HepG2 (cell line): ENCODE measurements around the gene PRR36. TPM values are rescaled to one million over a fixed set of nuclear protein-coding genes. Genes with fewer than 3 reads are reported as not detected.

ENCODE experiments used
- BRF2 ChIP-seq: sonication (generic); formaldehyde crosslinking; IDR thresholded peaks from 2 replicates; pipeline ENCODE4 v1.8.1; 2022; ENCODE audit warnings: mild to moderate bottlenecking, missing genetic modification reagents
- FOXJ3 ChIP-seq: sonication (generic); formaldehyde crosslinking; IDR thresholded peaks from 2 replicates; pipeline ENCODE4 v1.4.0; 2020; ENCODE audit warnings: missing genetic modification reagents, mild to moderate bottlenecking, borderline replicate concordance
- FUBP1 ChIP-seq: sonication (generic); formaldehyde crosslinking; IDR thresholded peaks from 2 replicates; pipeline ENCODE4 v1.5.1; 2020; ENCODE audit warnings: missing genetic modification reagents, mild to moderate bottlenecking, borderline replicate concordance
- GABPA ChIP-seq, 2 experiments: IDR thresholded peaks; 2 replicates each; pipeline ENCODE4 v1.6.1; 2011 to 2016; ENCODE audit warnings: low read depth in 2 of 2, low read length in 1 of 2, missing biosample characterization in 1 of 2, missing genetic modification characterization in 1 of 2
- HDAC1 ChIP-seq: sonication (generic); formaldehyde crosslinking; IDR thresholded peaks from 2 replicates; pipeline ENCODE4 v1.5.1; 2020; ENCODE audit warnings: mild to moderate bottlenecking, missing genetic modification reagents
- IRF2 ChIP-seq: IDR thresholded peaks from 2 replicates; pipeline ENCODE4 v1.6.1; 2018; ENCODE audit warnings: missing genetic modification reagents, missing compliant biosample characterization
- LCORL ChIP-seq, 2 experiments: fragments of 450-650 bp in 1 of 2; sonication (generic) in 1 of 2; formaldehyde crosslinking in 1 of 2; IDR thresholded peaks; 2 replicates each; pipeline versions ENCODE4 v1.5.0 to v1.6.1; 2017 to 2020; ENCODE audit warnings: antibody characterized with exemption in 1 of 2, missing genetic modification reagents in 1 of 2
- NFE2L2 ChIP-seq: fragments of 150-350 bp; IDR thresholded peaks from 2 replicates; pipeline ENCODE4 v1.6.1; 2014; ENCODE audit warnings: low read length
- PCBP1 ChIP-seq: fragments of 200-400 bp; formaldehyde crosslinking; IDR thresholded peaks from 2 replicates; pipeline ENCODE4 v1.6.1; 2017; ENCODE audit warnings: mild to moderate bottlenecking, low read depth, low read length, borderline replicate concordance
- PRPF4 ChIP-seq: fragments of 200-400 bp; formaldehyde crosslinking; IDR thresholded peaks from 2 replicates; pipeline ENCODE4 v1.6.1; 2016; ENCODE audit warnings: low read length, low read depth; ENCODE audit not compliant: poor library complexity, severe bottlenecking
- SSRP1 ChIP-seq: IDR thresholded peaks from 2 replicates; pipeline ENCODE4 v1.6.1; 2016; ENCODE audit warnings: control low read depth
- STAG1 ChIP-seq: sonication (generic); formaldehyde crosslinking; IDR thresholded peaks from 2 replicates; pipeline ENCODE4 v1.4.0; 2020; ENCODE audit warnings: missing genetic modification reagents
- U2AF2 ChIP-seq: fragments of 200-400 bp; formaldehyde crosslinking; IDR thresholded peaks from 2 replicates; pipeline ENCODE4 v1.6.1; 2017; ENCODE audit warnings: low read depth, mild to moderate bottlenecking, low read length
- ZFP37 ChIP-seq: sonication (generic); formaldehyde crosslinking; IDR thresholded peaks from 2 replicates; pipeline ENCODE4 v1.4.0; 2020; ENCODE audit warnings: missing genetic modification reagents, borderline replicate concordance
- ZNF230 ChIP-seq: sonication (generic); formaldehyde crosslinking; IDR thresholded peaks from 2 replicates; pipeline ENCODE4 v1.4.0; 2020; ENCODE audit warnings: mild to moderate bottlenecking, missing genetic modification reagents
- ZNF343 ChIP-seq: sonication (generic); formaldehyde crosslinking; IDR thresholded peaks from 2 replicates; pipeline ENCODE4 v1.4.0; 2020; ENCODE audit warnings: mild to moderate bottlenecking, missing genetic modification reagents
- ZNF446 ChIP-seq: sonication (generic); formaldehyde crosslinking; IDR thresholded peaks from 2 replicates; pipeline ENCODE4 v1.5.0; 2020; ENCODE audit warnings: mild to moderate bottlenecking, missing genetic modification reagents
- ZNF451 ChIP-seq: sonication (generic); formaldehyde crosslinking; IDR thresholded peaks from 2 replicates; pipeline ENCODE4 v1.5.0; 2020; ENCODE audit warnings: mild to moderate bottlenecking, missing genetic modification reagents
- ZNF468 ChIP-seq: sonication (generic); formaldehyde crosslinking; IDR thresholded peaks from 2 replicates; pipeline ENCODE4 v1.8.0; 2022; ENCODE audit warnings: mild to moderate bottlenecking, moderate library complexity, missing genetic modification reagents
- ZNF570 ChIP-seq: sonication (generic); formaldehyde crosslinking; IDR thresholded peaks from 2 replicates; pipeline ENCODE4 v1.4.0; 2020; ENCODE audit warnings: mild to moderate bottlenecking, missing genetic modification reagents, borderline replicate concordance
- ZNF747 ChIP-seq: sonication (generic); formaldehyde crosslinking; IDR thresholded peaks from 2 replicates; pipeline ENCODE4 v1.8.1; 2023; ENCODE audit warnings: missing genetic modification reagents, mild to moderate bottlenecking, borderline replicate concordance
- polyA plus RNA-seq, 8 experiments: library from polyadenylated mRNA; depleted of rRNA in 3 of 8; stranded (reverse) in 7 of 8; unstranded in 1 of 8; fragments of >200 nt; fragmentation: Illumina TruSeq in 4 of 8; extraction: Trizol in 4 of 8; gene quantifications; 2 replicates each; pipeline versions ENCODE4 v1.2.1 to v1.2.3, GENCODE V29; 2011 to 2016; ENCODE audit warnings: low read depth in 4 of 8, missing spikeins in 1 of 8, mixed read lengths in 1 of 8; ENCODE audit not compliant: insufficient read depth in 1 of 8
- total RNA-seq, 5 experiments: library from RNA; depleted of rRNA; stranded (reverse); fragments of >200 nt; fragmentation: Illumina TruSeq; extraction: Trizol; gene quantifications; 2 replicates each; pipeline ENCODE4 v1.2.3, GENCODE V29; 2016; ENCODE audit warnings: low read depth in 1 of 5
- TF ChIP-seq, protein P1 (sequence below): sonication (generic); formaldehyde crosslinking; IDR thresholded peaks from 2 replicates; pipeline ENCODE4 v1.9.0; 2021; ENCODE audit warnings: missing genetic modification reagents, borderline replicate concordance
- TF ChIP-seq, protein P2 (sequence below): sonication (generic); formaldehyde crosslinking; IDR thresholded peaks from 2 replicates; pipeline ENCODE4 v1.5.1; 2020; ENCODE audit warnings: missing genetic modification reagents, mild to moderate bottlenecking, borderline replicate concordance

Gene PRR36
- total and polyA plus RNA-seq, 2 of the 13 experiments (the other 11 are each of a cell fraction or from before 2014, with no cell fraction given), result 0.07 to 0.17 TPM

- TF ChIP-seq ZNF570 (no peak), ZNF747 (CRISPR knock-in tag) (no peak), PRPF4 (no peak), ZNF468 (CRISPR knock-in tag) (no peak), GABPA (IDR thresholded peaks at IDR 0.05; ENCODE audit: low read depth, low read length) (no peak), GABPA (CRISPR knock-in tag; IDR thresholded peaks at IDR 0.05; ENCODE audit: low read depth) (no peak), ZNF343 (CRISPR knock-in tag) (no peak), ZFP37 (CRISPR knock-in tag) (no peak), ZNF451 (no peak), BRF2 (CRISPR knock-in tag) (no peak), NFE2L2 (no peak), FOXJ3 (CRISPR knock-in tag) (no peak), HDAC1 (CRISPR knock-in tag) (no peak), ZNF446 (CRISPR knock-in tag) (0 out of 2 replicates have a peak, but pooled peaks have one; percentile 43), PCBP1 (no peak), FUBP1 (CRISPR knock-in tag) (no peak), IRF2 (CRISPR knock-in tag) (no peak), ZNF230 (CRISPR knock-in tag) (no peak), U2AF2 (no peak), SSRP1 (CRISPR knock-in tag) (no peak), STAG1 (CRISPR knock-in tag) (no peak), LCORL (IDR thresholded peaks at IDR 0.05) (no peak), LCORL (CRISPR knock-in tag; IDR thresholded peaks at IDR 0.05) (no peak)
- TF ChIP-seq, protein P1, sequence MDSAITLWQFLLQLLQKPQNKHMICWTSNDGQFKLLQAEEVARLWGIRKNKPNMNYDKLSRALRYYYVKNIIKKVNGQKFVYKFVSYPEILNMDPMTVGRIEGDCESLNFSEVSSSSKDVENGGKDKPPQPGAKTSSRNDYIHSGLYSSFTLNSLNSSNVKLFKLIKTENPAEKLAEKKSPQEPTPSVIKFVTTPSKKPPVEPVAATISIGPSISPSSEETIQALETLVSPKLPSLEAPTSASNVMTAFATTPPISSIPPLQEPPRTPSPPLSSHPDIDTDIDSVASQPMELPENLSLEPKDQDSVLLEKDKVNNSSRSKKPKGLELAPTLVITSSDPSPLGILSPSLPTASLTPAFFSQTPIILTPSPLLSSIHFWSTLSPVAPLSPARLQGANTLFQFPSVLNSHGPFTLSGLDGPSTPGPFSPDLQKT (CRISPR knock-in tag), result no peak
- TF ChIP-seq, protein P2, sequence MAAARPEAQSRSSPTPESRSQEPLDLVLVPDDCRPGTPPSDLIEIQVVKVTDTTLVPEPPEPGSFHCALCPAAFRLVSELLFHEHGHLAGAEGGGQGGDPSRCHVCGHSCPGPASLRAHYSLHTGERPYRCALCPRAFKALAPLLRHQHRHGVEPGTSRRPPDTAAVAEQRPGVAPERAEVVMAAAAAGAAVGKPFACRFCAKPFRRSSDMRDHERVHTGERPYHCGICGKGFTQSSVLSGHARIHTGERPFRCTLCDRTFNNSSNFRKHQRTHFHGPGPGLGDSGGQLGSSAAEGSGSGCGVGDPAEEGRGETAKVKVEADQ (CRISPR knock-in tag), result no peak
These were observed 40.7 kb downstream of the PRR36 start (continued) for GRCh38 chr19:7833225-7834099.
